T-helper 2 cell treated with Interferon-gamma antibody and Interleukin-4, amounts not matched to agents 100 ng/mL and 5 ng/mL, for 36 hours (primary cell): Measurements from ENCODE around the gene MYO1D. TPM values are rescaled to one million over a fixed set of nuclear protein-coding genes. Genes with fewer than 3 reads are reported as not detected.

Experiments
- intact Hi-C: fragments of 100-400 bp; cut with micrococcal nuclease; formaldehyde crosslinking; loops from one replicate; pipeline ENCODE4 v1.15.1; 2023
- total RNA-seq: library from RNA; stranded (reverse); gene quantifications from 2 replicates; pipeline ENCODE4 v1.2.3, GENCODE V29; 2022

MYO1D gene
- total RNA-seq, 1 donor from 2014 or later = 9.3 TPM

- intact Hi-C loops = no loop called here
Observed at GRCh38 chr17:32591405-32591804, 285.5 kb downstream of the MYO1D start.

- intact Hi-C loops = no loop called here
Observed at GRCh38 chr17:32590974-32591373, 285.9 kb downstream of the MYO1D start.

GRCh38 chr17:32588982-32589381, 287.9 kb downstream of the MYO1D start:
- intact Hi-C loops = no loop called here

GRCh38 chr17:32588135-32588534, 288.8 kb downstream of the MYO1D start:
- intact Hi-C loops = no loop called here

GRCh38 chr17:32586666-32587065, 290.3 kb downstream of the MYO1D start:
- intact Hi-C loops = no loop called here

- intact Hi-C loops = no loop called here
Observed at GRCh38 chr17:32584792-32585191, 292.1 kb downstream of the MYO1D start.

GRCh38 chr17:32583053-32583452, 293.9 kb downstream of the MYO1D start:
- intact Hi-C loops = no loop called here

GRCh38 chr17:32575852-32576251, 301.1 kb downstream of the MYO1D start:
- intact Hi-C loops = no loop called here

- intact Hi-C loops = no loop called here
Observed at GRCh38 chr17:32570081-32570396, 306.9 kb downstream of the MYO1D start.

- intact Hi-C loops = no loop called here
Observed at GRCh38 chr17:32569171-32570080, 307.5 kb downstream of the MYO1D start.

GRCh38 chr17:32568705-32569104, 308.2 kb downstream of the MYO1D start:
- intact Hi-C loops = no loop called here

GRCh38 chr17:32567511-32567910, 309.4 kb downstream of the MYO1D start:
- intact Hi-C loops = no loop called here

GRCh38 chr17:32567086-32567485, 309.8 kb downstream of the MYO1D start:
- intact Hi-C loops = no loop called here

GRCh38 chr17:32566303-32566702, 310.6 kb downstream of the MYO1D start:
- intact Hi-C loops = no loop called here

GRCh38 chr17:32565401-32565800, 311.5 kb downstream of the MYO1D start:
- intact Hi-C loops = no loop called here

GRCh38 chr17:32564325-32564724, 312.6 kb downstream of the MYO1D start:
- intact Hi-C loops = no loop called here

GRCh38 chr17:32563583-32563982, 313.3 kb downstream of the MYO1D start:
- intact Hi-C loops = no loop called here

- intact Hi-C loops = loop anchor here (5.0 to 10.0 kb wide), 2 partner anchors 37 to 74 kb away; partner anchors contain the start of gene CDK5R1
Observed at GRCh38 chr17:32558997-32559650, 317.8 kb downstream of the MYO1D start.

- intact Hi-C loops = loop anchor here (5.0 to 10.0 kb wide), 2 partner anchors 36 to 74 kb away; partner anchors contain the start of gene CDK5R1
Observed at GRCh38 chr17:32558326-32558955, 318.5 kb downstream of the MYO1D start.

- intact Hi-C loops = loop anchor here (5.0 to 10.0 kb wide), 2 partner anchors 33 to 71 kb away; partner anchors contain the start of gene CDK5R1
Observed at GRCh38 chr17:32555611-32556310, 321.2 kb downstream of the MYO1D start.

- intact Hi-C loops = loop anchor here (10.0 kb wide), 1 partner anchor 68 kb away; the partner anchor contains the start of gene CDK5R1
Observed at GRCh38 chr17:32553168-32553567, 323.8 kb downstream of the MYO1D start.
